CD14-positive monocyte (primary cell): ENCODE results near the gene NPAS3. TPM values are rescaled to one million over a fixed set of nuclear protein-coding genes. Genes with fewer than 3 reads are reported as not detected.

Source experiments
- DNase-seq, 3 donors: peaks; one replicate each; pipeline ENCODE4 v3.0.0-alpha.2; 2011 to 2022
- H2AFZ ChIP-seq: 2 replicates; pipeline ENCODE4 v1.6.0; 2012; ENCODE audit warnings: mild to moderate bottlenecking, low read depth, low read length, inconsistent platforms; ENCODE audit not compliant: insufficient read depth, poor library complexity, severe bottlenecking
- H3K27ac ChIP-seq, 2 donors: 1 replicate in 1 of 2; 2 replicates in 1 of 2; pipeline ENCODE4 v1.5.1; 2012 to 2013; ENCODE audit warnings: low read length in 2 of 2, control low read depth in 1 of 2, inconsistent platforms in 1 of 2, low read depth in 1 of 2, mild to moderate bottlenecking in 1 of 2
- H3K27me3 ChIP-seq, 2 donors: one replicate each; pipeline versions ENCODE4 v1.6.0 to v1.6.1; 2011 to 2013; ENCODE audit warnings: low read length in 2 of 2; ENCODE audit not compliant: control insufficient read depth in 2 of 2, insufficient read depth in 2 of 2
- H3K36me3 ChIP-seq, 2 donors: replicated peaks in 1 of 2; 1 replicate in 1 of 2; 2 replicates in 1 of 2; pipeline versions ENCODE4 v1.5.1 to v1.6.1; 2012 to 2013; ENCODE audit warnings: low read length in 2 of 2, control low read depth in 1 of 2, inconsistent platforms in 1 of 2, mild to moderate bottlenecking in 1 of 2; ENCODE audit not compliant: insufficient read depth in 2 of 2, control insufficient read depth in 1 of 2
- H3K4me1 ChIP-seq, 2 donors: 1 replicate in 1 of 2; 2 replicates in 1 of 2; pipeline versions ENCODE4 v1.5.1 to v1.6.1; 2012 to 2013; ENCODE audit warnings: low read length in 2 of 2, control low read depth in 1 of 2, inconsistent platforms in 1 of 2, mild to moderate bottlenecking in 1 of 2, moderate library complexity in 1 of 2; ENCODE audit not compliant: insufficient read depth in 2 of 2, control insufficient read depth in 1 of 2
- H3K4me2 ChIP-seq: replicated peaks from 2 replicates; pipeline ENCODE3; 2012; ENCODE audit warnings: low read length, moderate library complexity, mild to moderate bottlenecking; ENCODE audit not compliant: poor library complexity, severe bottlenecking; ENCODE audit errors: extremely low read depth
- H3K4me3 ChIP-seq, 3 experiments: fragments of 200-600 bp in 1 of 3; sonication (generic) in 1 of 3; replicated peaks in 1 of 3; 1 replicate in 2 of 3; 2 replicates in 1 of 3; pipeline ENCODE4 v1.5.1; 2011 to 2013; ENCODE audit warnings: low read length in 3 of 3, mild to moderate bottlenecking in 3 of 3, control low read depth in 2 of 3, low read depth in 2 of 3, inconsistent platforms in 1 of 3, moderate library complexity in 1 of 3
- H3K79me2 ChIP-seq: 2 replicates; pipeline ENCODE4 v1.6.0; 2012; ENCODE audit warnings: mild to moderate bottlenecking, control low read depth, inconsistent platforms, low read length, moderate library complexity; ENCODE audit not compliant: insufficient read depth
- H3K9ac ChIP-seq: 2 replicates; pipeline ENCODE4 v1.6.0; 2017; ENCODE audit warnings: low read length, mild to moderate bottlenecking; ENCODE audit not compliant: insufficient read depth, poor library complexity, severe bottlenecking
- H3K9me3 ChIP-seq, 2 donors: replicated peaks in 1 of 2; 1 replicate in 1 of 2; 2 replicates in 1 of 2; pipeline versions ENCODE4 v1.5.1 to v1.6.1; 2012 to 2013; ENCODE audit warnings: low read length in 2 of 2, control low read depth in 1 of 2; ENCODE audit not compliant: control insufficient read depth in 1 of 2, insufficient read depth in 1 of 2
- H4K20me1 ChIP-seq: 2 replicates; pipeline ENCODE4 v1.6.0; 2012; ENCODE audit warnings: mild to moderate bottlenecking, low read length, control low read depth, moderate library complexity; ENCODE audit not compliant: insufficient read depth
- H3K27ac Mint-ChIP-seq, 7 donors: one replicate each; pipeline ENCODE4 v1.8.0; 2020; ENCODE audit warnings: mild to moderate bottlenecking in 7 of 7, mixed read lengths in 7 of 7, moderate library complexity in 6 of 7, inconsistent platforms in 2 of 7
- H3K27me3 Mint-ChIP-seq, 3 donors: one replicate each; pipeline ENCODE4 v1.8.0; 2021 to 2022; ENCODE audit warnings: low read depth in 3 of 3, mild to moderate bottlenecking in 3 of 3, mixed read lengths in 3 of 3, moderate library complexity in 3 of 3, inconsistent platforms in 1 of 3
- H3K36me3 Mint-ChIP-seq, 2 donors: one replicate each; pipeline ENCODE4 v1.8.0; 2020; ENCODE audit warnings: mixed read lengths in 2 of 2, inconsistent platforms in 1 of 2, mild to moderate bottlenecking in 1 of 2
- H3K4me1 Mint-ChIP-seq: one replicate; pipeline ENCODE4 v1.8.0; 2020; ENCODE audit warnings: mild to moderate bottlenecking, mixed read lengths
- H3K4me3 Mint-ChIP-seq, 2 donors: one replicate each; pipeline ENCODE4 v1.8.0; 2020; ENCODE audit warnings: mild to moderate bottlenecking in 2 of 2, mixed read lengths in 2 of 2, moderate library complexity in 1 of 2
- H3K9me3 Mint-ChIP-seq, 7 donors: one replicate each; pipeline ENCODE4 v1.8.0; 2020 to 2022; ENCODE audit warnings: mixed read lengths in 7 of 7, mild to moderate bottlenecking in 6 of 7, moderate library complexity in 6 of 7, inconsistent platforms in 2 of 7
- CTCF ChIP-seq: fragments of 200-600 bp; IDR thresholded peaks from one replicate; pipeline ENCODE4 v1.8.0; 2022; ENCODE audit warnings: antibody characterized with exemption, mild to moderate bottlenecking
- WGBS: methylation state at CpG from one replicate; pipeline ENCODE4 v1.1.5; 2013; ENCODE audit warnings: missing lambda C conversion rate; ENCODE audit not compliant: insufficient coverage; 5-methylcytosine and 5-hydroxymethylcytosine counted together
- intact Hi-C, 2 donors: fragments of 100-400 bp; cut with micrococcal nuclease; formaldehyde crosslinking; loops; one replicate each; pipeline versions ENCODE4 v1.15.0 to v1.15.1; 2023
- polyA plus RNA-seq, 3 donors: library from polyadenylated mRNA; depleted of rRNA in 1 of 3; unstranded in 2 of 3; stranded (reverse) in 1 of 3; fragments of 300-500 nt in 2 of 3; fragments of >200 nt in 1 of 3; fragmentation: Illumina TruSeq in 2 of 3; gene quantifications; 1 replicate in 2 of 3; 2 replicates in 1 of 3; pipeline ENCODE4 v1.2.3, GENCODE V29; 2012 to 2021

The NPAS3 gene
- polyA plus RNA-seq, 3 donors = not detected

GRCh38 chr14:33114331-33114730 lies 175.7 kb downstream of the NPAS3 start:
- Histone ChIP-seq H3K9ac (no peak overlapping the region), H3K27me3 (no peaks in the 10 kb centered on the region), H4K20me1 (no peaks in the 10 kb centered on the region), H2AFZ (no peak overlapping the region), H3K4me1 (no peaks in the 10 kb centered on the region), H3K4me3 (no peak overlapping the region), H3K36me3 (no peaks in the 10 kb centered on the region), H3K79me2 (no peaks in the 10 kb centered on the region), H3K27ac (no peak overlapping the region), H3K9me3 (peaks cover 0 to 8% of the 10 kb centered on the region in 2 donors), H3K4me2 (no peak overlapping the region)
- no CpG with 5 or more reads among the region's 3 CpGs for WGBS
- Mint-ChIP-seq H3K27ac (no peak overlapping the region), H3K4me1 (no peaks in the 10 kb centered on the region), H3K36me3 (no peaks in the 10 kb centered on the region), H3K4me3 (no peak overlapping the region), H3K27me3 (peaks cover 0 to 1% (median 0%) of the 10 kb centered on the region in 3 donors), H3K9me3 (peaks cover 0 to 4% (median 0%) of the 10 kb centered on the region in 7 donors)
- DNase-seq = no peak
- TF ChIP-seq CTCF = no peak
- intact Hi-C loops = no loop called here

- no peak for DNase-seq
- no peaks in the 10 kb centered on the region for H4K20me1 ChIP-seq
- peaks cover 0 to 4% of the 10 kb centered on the region in 2 donors for H3K9me3 ChIP-seq
- Mint-ChIP-seq H3K36me3 (no peaks in the 10 kb centered on the region), H3K4me3 (no peak overlapping the region), H3K27me3 (no peaks in the 10 kb centered on the region), H3K4me1 (no peaks in the 10 kb centered on the region), H3K27ac (no peak overlapping the region), H3K9me3 (peaks cover 0 to 6% (median 2%) of the 10 kb centered on the region in 7 donors)
- WGBS = no CpG with 5 or more reads among the region's 1 CpG
- H3K4me1 ChIP-seq = no peaks in the 10 kb centered on the region
- no peaks in the 10 kb centered on the region for H3K79me2 ChIP-seq
- no peak overlapping the region for H3K27ac ChIP-seq
- TF ChIP-seq CTCF = no peak
- H2AFZ ChIP-seq = no peak overlapping the region
- no peaks in the 10 kb centered on the region for H3K36me3 ChIP-seq
- no peak overlapping the region for H3K4me3 ChIP-seq
- intact Hi-C loops = no loop called here
- no peak overlapping the region for H3K4me2 ChIP-seq
- H3K9ac ChIP-seq = no peak overlapping the region
- H3K27me3 ChIP-seq = no peaks in the 10 kb centered on the region
Observed at GRCh38 chr14:33118668-33119067, 180.0 kb downstream of the NPAS3 start.
